ENCODE data around the gene KRTAP10-9.
"Not testable (repeated sequence)": the region's sequence is repeated elsewhere in the genome, so short reads cannot be mapped to it uniquely, and the experiment has no call there.

Gene KRTAP10-9

DNA sequence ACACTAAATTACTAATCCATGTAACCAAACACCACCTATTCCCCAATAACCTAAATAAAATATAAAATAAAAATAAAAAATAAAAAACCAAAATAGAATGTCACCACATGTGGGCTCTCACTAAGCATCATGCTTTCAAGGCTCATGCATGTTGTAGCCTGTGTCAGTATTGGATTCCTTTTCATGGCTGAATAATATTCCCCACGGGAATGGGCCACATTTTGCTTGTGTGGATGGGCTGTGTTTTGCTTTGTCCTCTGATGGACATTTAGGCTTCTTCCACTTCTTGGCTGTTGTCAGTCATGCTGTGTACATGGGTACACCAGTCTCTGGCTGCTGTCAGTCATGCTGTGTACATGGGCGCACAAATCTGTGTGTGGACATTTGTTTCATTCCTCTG is 37.8 kb upstream of the KRTAP10-9 start:
- TF ChIP-seq ZFP30 (CRISPR knock-in tag; IDR thresholded peaks at IDR 0.05) (no peak), TCF4 (CRISPR knock-in tag; IDR thresholded peaks at IDR 0.05; ENCODE audit: borderline replicate concordance) (no peak), ESRRG (CRISPR knock-in tag; IDR thresholded peaks at IDR 0.05) (no peak), PPARA (CRISPR knock-in tag; IDR thresholded peaks at IDR 0.05; ENCODE audit: borderline replicate concordance) (no peak), ZNF565 (CRISPR knock-in tag; conservative IDR thresholded peaks at IDR 0.05; ENCODE audit: low read depth) (no peak), GLIS3 (CRISPR knock-in tag; IDR thresholded peaks at IDR 0.05) (no peak), TOX (CRISPR knock-in tag; IDR thresholded peaks at IDR 0.05; ENCODE audit: borderline replicate concordance) (no peak), ZFP3 (CRISPR knock-in tag; IDR thresholded peaks at IDR 0.05) (no peak), CSDC2 (CRISPR knock-in tag; IDR thresholded peaks at IDR 0.05) (no peak), ZNF8 (CRISPR knock-in tag; IDR thresholded peaks at IDR 0.05) (no peak), ISL1 (CRISPR knock-in tag; IDR thresholded peaks at IDR 0.05) (no peak), OSR1 (CRISPR knock-in tag; IDR thresholded peaks at IDR 0.05) (no peak)
- TF ChIP-seq, protein P1, sequence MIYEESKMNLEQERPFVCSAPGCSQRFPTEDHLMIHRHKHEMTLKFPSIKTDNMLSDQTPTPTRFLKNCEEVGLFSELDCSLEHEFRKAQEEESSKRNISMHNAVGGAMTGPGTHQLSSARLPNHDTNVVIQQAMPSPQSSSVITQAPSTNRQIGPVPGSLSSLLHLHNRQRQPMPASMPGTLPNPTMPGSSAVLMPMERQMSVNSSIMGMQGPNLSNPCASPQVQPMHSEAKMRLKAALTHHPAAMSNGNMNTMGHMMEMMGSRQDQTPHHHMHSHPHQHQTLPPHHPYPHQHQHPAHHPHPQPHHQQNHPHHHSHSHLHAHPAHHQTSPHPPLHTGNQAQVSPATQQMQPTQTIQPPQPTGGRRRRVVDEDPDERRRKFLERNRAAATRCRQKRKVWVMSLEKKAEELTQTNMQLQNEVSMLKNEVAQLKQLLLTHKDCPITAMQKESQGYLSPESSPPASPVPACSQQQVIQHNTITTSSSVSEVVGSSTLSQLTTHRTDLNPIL (CRISPR knock-in tag; IDR thresholded peaks at IDR 0.05; ENCODE audit: low read depth): no peak
- TF ChIP-seq, protein P2, sequence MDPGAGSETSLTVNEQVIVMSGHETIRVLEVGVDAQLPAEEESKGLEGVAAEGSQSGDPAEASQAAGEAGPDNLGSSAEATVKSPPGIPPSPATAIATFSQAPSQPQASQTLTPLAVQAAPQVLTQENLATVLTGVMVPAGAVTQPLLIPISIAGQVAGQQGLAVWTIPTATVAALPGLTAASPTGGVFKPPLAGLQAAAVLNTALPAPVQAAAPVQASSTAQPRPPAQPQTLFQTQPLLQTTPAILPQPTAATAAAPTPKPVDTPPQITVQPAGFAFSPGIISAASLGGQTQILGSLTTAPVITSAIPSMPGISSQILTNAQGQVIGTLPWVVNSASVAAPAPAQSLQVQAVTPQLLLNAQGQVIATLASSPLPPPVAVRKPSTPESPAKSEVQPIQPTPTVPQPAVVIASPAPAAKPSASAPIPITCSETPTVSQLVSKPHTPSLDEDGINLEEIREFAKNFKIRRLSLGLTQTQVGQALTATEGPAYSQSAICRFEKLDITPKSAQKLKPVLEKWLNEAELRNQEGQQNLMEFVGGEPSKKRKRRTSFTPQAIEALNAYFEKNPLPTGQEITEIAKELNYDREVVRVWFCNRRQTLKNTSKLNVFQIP (CRISPR knock-in tag; IDR thresholded peaks at IDR 0.05; ENCODE audit: borderline replicate concordance, low read depth): no peak
- no peak for ATAC-seq

DNA sequence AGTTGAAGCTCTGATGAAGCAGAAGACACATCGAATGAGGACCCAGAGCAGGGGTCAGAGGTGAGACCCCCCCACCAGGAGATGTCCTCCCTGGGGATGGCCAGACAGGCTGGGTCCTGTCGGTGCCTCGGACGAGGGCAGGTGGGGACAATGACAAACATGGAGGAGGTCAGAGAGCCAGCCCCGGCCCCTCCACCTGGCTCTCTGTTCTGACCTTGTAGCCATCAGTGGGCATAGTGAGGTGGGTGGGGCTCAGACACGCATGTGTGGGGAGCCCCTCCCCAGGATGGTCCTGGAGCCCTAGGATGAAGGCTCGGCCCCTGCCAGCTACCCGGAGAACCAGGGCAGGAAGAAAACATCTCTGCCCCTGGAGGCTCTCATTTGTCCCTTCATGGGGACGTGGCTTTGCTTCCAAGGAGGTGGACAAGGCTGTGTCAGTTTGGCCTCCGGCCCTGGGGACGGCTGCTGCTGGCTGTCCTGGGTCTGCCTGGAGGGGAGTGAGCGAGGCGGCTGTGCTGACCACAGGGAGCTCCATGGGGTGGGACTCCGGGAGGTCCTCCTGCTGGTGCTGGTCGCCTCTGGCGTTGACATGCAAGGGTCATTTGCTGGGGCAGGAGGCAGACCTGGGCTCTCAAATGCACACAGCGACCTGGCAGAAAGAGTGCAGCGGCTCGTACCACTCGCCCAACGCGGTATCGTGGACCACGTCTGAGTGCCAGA is 37.1 kb upstream of the KRTAP10-9 start:
- TF ChIP-seq RARB (CRISPR knock-in tag; IDR thresholded peaks at IDR 0.05): no peak
- TF ChIP-seq, protein P2 (CRISPR knock-in tag; IDR thresholded peaks at IDR 0.05; ENCODE audit: borderline replicate concordance, low read depth): no peak
- no peak for TF ChIP-seq ZC3H10 (CRISPR knock-in tag; IDR thresholded peaks at IDR 0.05)
- ATAC-seq: no peak

DNA sequence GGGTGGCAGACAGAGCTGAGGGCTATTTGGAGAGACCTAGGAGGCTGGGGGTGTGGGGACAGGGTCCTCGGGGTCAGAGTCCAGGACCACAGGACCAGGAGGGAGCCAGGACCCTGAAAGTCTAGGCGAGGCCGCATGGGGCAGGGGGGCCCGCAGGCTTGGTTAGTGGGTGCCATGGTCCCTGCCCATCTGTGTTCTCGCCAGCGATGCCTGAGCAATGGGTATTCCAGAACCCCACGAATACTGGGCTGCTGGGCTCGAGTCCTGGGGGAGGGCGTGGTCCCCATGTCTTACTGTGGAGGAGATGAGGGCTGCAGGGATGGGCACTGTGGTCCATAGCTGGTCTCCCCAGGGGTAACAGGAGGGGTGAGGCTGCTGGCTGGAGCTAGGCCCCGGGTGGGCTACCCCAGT is 36.6 kb upstream of the KRTAP10-9 start:
- TF ChIP-seq ESRRG (CRISPR knock-in tag; IDR thresholded peaks at IDR 0.05): no peak
- TF ChIP-seq ZNF565 (CRISPR knock-in tag; conservative IDR thresholded peaks at IDR 0.05; ENCODE audit: low read depth): no peak
- no peak for TF ChIP-seq ZNF70 (CRISPR knock-in tag; IDR thresholded peaks at IDR 0.05)
- TF ChIP-seq, protein P2 (CRISPR knock-in tag; IDR thresholded peaks at IDR 0.05; ENCODE audit: borderline replicate concordance, low read depth): no peak
- no peak for TF ChIP-seq ZFP3 (CRISPR knock-in tag; IDR thresholded peaks at IDR 0.05)
- no peak for TF ChIP-seq ZNF8 (CRISPR knock-in tag; IDR thresholded peaks at IDR 0.05)
- TF ChIP-seq, protein P1 (CRISPR knock-in tag; IDR thresholded peaks at IDR 0.05; ENCODE audit: low read depth): no peak
- TF ChIP-seq CSDC2 (CRISPR knock-in tag; IDR thresholded peaks at IDR 0.05): no peak
- no peak for ATAC-seq

DNA sequence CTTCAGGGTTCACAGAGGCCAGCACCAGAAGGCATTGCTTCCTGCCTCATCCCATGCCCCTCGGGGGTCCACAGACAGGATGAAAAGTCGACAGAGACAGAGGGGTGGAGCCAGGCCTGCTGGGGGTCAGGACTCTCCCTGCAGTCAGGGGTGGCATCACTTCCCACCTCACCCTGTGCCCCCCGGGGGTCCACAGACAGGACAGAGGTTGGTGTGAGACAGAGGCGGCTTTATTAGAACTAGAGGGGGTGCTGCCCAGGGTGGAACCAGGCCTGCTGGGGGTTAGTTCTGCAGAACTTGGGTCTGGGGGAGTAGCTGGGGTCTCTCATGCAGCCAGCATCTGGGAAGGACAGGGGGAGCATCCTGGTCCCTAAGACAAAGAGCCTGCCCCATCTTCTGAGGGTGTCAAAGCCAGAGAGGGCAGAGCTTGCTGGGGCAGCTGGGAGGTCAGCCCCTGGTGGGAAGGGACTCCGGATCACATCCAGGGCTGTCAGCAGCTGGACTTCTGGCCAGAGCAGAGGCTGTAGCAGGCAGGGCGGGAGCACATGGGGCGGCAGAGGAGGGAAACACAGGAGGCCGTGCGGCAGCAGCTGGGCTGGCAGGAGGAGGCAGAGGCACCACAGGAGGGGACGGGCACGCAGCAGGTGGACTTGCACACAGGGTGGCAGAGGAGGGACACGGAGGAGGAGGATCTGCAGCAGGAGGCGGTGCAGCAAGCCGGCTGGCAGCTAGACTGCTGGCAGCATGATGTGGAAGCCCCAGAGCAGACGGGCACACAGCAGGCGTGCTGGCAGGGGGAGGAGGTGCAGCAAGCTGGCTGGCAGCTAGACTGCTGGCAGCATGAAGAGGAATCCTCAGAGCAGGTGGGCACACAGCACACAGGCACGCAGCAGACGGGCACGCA is 35.7 kb upstream of the KRTAP10-9 start:
- ATAC-seq: not testable (repeated sequence)

DNA sequence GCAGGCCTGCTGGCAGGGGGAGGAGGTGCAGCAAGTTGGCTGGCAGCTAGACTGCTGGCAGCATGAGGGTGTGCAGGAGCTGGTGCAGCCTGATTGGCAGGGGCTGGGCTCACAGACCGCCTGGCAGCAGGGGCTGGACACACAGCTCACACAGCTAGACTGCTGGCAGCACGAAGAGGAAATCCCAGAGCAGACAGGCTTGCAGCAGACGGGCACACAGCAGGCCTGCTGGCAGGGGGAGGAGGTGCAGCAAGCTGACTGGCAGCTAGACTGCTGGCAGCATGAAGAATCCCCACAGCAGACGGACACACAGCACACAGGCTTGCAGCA is 35.1 kb upstream of the KRTAP10-9 start:
- ATAC-seq: not testable (repeated sequence)

Data from SK-N-SH treated with all-trans-retinoic acid at 6 μM for 48 hours (cell line).